RKO (cell line): ENCODE data around the gene TRIM46.
"Not testable (repeated sequence)": the region's sequence is repeated elsewhere in the genome, so short reads cannot be mapped to it uniquely, and the experiment has no call there.

Experiments
- DNase-seq: peaks from one replicate; pipeline ENCODE4 v3.0.0-alpha.2; 2016; ENCODE audit warnings: low spot score

Gene TRIM46

GRCh38 chr1:155137154-155137949 lies 36.3 kb upstream of the TRIM46 start:
- DNase-seq = no peak

DNA sequence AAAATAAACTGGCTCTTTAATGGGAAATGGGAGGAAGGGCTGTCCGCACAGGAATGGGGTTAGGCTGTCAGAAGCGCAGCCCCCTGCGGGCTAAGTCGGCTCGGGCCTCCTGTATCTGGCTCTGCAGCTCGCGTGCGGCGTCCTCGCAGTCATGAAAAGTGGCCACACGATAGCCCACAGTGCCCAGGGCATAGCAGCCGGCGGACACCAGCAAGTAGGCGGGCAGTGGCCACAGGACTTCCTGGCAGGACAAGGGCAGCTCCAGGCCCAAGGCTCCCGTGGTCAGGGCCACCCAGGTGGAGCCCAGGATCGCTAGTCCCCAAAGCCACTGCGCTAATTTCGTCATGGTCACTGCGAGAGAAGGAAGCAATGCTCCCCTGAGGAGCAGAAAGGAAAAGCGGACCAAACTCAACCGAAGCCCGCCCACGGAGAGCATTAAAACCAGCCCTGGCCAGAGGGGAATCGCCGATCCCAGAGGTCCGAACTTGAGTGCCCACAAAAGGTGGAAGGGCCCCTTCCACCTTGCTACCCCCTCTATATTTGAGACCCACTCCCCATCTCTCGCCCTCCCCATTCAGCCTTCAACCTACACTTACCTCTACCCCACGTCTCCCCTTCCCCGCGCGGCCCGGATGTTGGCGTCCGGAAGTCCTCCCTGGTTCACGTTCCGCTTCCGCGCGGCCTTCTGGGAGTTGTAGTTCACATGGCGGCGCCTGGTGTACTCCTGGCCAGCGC lies 33.6 kb upstream of the TRIM46 start, which contains the start of gene DPM3:
DPM3 (minus strand) TSS at position 637 of the 735 bp plus-strand sequence; CDS start at position 346, 291 bp downstream.
- peak; percentile 88 for DNase-seq

GRCh38 chr1:155140630-155140953 lies 33.1 kb upstream of the TRIM46 start:
- DNase-seq = no peak

DNA sequence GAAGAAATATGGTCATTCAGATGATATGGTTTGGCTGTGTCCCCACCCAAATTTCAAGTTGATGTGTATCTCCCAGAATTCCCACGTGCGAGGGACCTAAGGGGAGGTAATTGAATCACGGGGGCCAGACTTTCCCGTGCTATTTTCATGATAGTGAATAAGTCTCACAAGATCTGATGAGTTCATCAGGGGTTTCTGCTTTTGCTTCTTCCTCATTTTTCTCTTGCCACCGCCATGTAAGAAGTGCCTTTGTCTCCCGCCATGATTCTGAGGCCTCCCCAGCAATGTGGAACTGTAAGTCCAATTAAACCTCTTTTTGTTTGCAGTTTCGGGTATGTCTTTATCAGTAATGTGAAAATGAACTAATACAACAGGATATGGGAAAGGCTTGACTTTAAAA lies 31.9 kb upstream of the TRIM46 start:
- no peak for DNase-seq

DNA sequence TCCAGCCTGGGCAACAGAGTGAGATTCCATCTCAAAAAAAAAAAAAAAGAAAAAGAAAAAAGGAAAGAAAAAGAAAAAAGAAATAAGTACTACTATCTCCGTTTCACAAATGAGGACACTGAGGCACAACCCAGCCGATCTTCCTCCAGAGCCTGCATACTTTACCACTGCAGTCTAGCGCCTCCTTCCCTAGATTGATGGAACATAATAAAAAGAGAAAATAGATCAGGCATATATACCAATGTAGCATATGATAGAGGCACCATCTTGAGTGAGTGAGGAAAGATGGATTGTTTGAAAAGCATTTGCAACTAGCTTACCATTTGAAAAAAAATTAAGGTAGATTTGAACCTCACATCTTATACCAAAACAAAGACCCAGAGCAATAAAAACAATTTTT lies 28.2 kb upstream of the TRIM46 start:
- DNase-seq = no peak

- not testable (repeated sequence) for DNase-seq
Observed at GRCh38 chr1:155155996-155156643, 17.5 kb upstream of the TRIM46 start.

- no peak for DNase-seq
Observed at GRCh38 chr1:155158991-155159390, 14.7 kb upstream of the TRIM46 start.

DNA sequence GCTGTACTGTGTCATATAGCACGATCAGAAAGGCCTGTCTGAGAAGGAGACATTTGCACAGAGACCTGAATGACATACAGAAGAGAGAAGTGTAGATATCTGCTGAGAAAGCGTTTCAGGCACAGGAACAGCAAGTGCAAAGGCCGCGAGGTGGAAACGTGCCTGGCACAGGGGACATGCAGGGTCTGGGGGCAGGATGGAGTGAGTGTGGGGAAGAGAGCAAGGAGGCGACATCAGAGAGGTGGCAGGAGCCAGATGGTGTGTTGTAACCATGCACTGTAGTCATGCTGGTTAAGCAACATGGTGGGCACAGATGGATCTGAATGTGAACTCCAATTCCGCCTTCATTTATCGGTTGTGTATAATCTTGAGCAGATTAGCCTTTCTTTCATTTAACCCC lies 13.5 kb upstream of the TRIM46 start:
- DNase-seq = no peak

DNA sequence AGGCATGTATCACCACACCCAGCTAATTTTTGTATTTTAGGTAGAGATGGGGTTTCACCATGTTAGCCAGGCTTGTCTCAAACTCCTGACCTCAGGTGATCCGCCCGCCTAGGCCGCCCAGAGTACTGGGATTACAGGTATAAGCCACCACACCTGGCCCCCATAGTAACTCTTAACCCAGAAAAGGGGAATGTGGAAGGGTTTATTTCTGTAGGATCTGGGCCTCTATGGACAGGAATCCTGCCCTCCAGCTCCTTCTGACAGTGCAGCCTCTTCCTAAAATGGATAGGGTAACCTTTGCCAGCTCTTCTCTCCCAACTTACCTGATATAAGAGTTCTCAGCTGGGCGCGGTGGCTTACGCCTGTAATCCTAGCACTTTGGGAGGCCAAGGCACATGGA lies 11.0 kb upstream of the TRIM46 start:
- DNase-seq = not testable (repeated sequence)

DNA sequence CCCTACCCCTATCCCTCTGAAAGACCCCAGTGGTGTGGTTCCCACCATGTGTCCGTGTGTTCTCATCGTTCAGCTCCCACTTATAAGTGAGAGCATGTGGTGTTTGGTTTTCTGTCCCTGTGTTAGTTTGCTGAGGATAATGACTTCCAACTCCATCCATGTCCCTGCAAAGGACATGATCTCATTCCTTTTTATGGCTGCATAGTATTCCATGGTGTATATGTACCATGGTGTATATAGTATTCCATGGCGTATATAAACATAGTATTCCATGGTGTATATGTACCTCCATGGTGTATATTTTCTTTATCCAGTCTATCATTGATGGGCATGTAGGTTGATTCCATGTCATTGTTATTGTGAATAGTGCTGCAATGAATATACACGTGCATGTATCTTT lies 9.9 kb upstream of the TRIM46 start:
- not testable (repeated sequence) for DNase-seq

- DNase-seq = not testable (repeated sequence)
Observed at GRCh38 chr1:155164625-155165024, 9.0 kb upstream of the TRIM46 start.

DNA sequence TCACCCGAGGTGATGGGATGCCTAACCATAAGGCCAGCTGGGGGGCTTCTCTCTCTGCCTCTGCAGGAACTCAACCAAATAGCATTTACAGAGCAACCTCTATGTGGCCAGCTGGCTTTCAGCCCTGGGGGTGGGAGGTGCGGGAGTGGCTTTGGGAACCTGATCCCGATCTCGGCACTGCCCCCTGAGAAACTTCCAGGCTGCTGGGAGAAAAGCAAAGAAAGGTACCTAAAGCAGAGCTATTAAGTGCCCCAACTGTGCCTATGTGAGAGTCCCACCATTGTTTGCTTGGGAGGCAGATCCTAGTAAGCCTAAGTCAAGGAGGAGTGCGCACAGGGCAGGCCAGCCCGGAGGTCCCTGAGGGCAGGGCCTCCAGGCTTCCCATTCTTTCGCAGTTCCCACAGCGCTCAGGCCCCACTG lies 7.6 kb upstream of the TRIM46 start:
- DNase-seq = no peak

DNA sequence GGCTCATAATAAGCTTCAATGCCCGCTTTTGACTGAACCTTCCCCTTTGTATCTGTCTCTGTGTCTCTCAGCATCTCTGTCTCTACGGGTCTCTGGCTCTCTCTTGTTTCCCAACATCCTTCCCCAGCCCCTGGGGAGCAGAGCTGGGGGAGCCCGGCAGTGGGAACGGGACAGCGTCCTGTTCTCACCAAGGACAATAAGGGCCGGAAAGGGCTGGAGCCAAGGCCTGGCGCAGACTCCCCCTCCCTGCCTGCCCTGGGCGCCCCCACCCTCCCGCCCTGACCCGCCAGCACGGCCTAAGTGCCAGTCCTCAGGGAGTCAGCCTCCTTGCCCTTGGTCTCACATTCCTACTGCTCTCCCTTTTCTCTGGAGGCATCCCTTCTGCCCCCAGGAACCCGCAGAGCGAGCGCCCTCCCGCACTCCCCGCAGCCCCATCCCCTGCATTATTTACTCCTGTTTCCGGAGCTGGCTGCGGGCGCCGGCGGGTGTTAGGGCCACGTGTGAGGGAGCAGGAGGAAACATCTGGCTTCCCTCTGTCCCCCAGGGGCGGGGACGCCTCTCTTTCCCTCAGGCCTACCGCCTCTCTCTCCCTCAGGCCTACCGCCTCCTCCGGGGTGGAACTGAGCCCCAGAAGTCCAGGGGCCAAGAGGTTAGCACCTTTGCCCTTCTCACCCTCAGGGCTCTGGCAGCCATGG lies 7.0 kb upstream of the TRIM46 start:
- DNase-seq = no peak

DNA sequence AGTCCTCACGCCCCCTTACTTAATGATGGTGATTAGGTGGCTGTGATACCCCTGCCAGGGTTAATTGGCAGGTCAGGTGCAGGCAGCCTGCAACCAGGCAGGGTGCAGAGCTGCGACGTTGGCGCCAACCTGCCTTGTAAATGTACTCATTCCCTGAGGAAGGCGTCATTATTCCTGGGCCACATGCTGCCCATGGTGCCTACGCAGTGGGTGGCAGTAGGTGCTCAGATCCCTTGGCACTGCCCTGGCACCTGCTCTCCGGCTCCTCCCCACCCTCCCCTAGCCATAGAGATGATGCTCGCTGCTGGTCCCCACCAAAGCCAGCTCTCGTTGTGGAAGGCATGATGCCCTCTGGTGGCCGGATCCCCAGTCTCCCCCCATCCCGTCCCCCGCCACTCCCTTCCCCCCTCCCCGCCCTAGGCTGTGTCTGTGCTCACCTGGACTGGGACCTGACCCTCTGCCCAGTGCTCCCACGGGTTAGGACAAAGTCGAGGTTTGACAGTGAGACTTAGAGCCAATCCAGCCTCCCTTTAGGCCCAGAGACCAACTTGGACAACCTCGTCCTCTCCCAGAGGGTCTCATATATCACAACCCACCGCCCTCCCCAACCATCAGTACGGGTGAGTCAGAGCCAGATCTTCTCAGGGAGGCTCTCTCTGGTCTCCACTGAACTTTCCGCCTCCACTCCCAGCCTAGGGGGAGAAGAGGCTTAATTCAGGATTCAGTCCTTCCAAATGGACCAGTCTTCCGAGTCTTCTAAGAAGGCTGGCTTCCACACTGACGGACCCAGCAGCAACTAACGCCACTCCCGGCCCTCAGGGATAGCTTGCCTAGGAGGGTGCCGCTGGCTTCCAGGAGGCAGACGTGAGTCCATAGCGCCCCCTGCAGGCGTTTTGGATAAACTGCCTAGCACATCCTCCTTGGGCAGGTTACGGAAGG lies 6.2 kb upstream of the TRIM46 start:
- peak; percentile 81 for DNase-seq

DNA sequence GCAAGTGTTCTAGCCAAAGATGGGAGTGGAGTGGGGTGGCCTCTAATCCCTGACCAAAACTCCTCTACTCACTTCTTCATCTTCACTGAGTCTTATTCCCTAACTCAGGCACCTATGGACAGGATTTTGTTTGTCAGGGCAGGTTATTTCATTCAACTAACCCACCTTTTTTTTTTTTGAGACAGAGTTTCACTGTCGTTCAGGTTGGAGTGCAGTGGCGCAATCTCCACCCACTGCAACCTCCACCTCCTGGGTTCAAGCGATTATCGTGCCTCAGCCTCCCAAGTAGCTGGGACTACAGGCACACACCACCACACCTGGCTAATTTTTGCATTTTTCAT lies 5.6 kb upstream of the TRIM46 start:
- not testable (repeated sequence) for DNase-seq

GRCh38 chr1:155168456-155169210 lies 5.0 kb upstream of the TRIM46 start:
- no peak for DNase-seq

GRCh38 chr1:155169541-155169940 lies 4.1 kb upstream of the TRIM46 start:
- no peak for DNase-seq

DNA sequence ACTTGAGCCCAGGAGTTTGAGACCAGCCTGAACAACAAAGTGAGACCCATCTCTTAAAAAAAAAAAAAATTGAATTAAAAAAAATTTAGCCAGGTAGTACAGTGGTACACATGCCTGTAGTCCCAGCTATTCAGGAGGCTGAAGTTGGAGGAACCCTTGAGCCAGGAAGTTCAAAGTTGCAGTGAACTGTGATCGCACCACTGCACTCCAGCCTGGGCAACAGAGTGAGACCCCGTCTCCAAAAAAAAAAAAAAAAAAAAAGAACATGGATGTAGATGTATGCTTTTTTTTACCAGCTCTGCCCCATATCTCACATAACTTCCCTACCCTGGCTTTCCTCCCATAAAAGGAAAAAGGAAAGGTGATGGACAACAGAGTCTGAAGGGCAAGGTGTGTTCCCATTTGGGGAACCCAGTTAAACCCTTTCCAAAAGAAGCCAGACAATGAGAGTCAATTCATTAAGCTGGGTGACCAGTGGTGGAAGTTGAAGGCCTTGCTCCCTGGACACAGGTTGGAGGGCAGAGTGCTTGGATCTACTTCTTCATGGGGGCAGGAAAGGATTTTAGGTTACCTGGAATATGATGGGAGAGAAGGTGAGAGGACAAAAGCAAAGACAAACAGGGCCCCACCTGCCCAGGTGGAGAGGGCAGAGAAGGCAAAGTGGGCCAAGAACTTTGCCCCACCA lies 3.4 kb upstream of the TRIM46 start:
- no peak for DNase-seq

DNA sequence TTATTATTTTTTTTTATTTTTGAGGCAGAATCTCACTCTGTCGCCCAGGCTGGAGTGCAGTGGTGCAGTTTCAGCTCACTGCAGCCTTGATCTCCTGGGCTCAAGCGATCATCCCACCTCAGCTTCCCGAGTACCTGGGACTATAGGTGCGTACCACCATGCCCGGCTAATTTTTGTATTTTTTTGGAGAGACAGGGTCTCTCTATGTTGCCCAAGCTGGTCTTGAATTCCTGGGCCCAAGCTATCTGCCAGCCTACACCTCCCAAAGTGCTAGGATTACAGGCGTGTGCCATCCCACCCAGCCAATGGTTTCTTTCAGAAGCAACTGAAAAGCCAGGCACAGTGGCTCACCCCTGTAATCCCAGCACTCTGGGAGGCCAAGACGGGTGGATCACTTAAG lies 2.8 kb upstream of the TRIM46 start:
- no peak for DNase-seq
